Right forelimb (tissue), 1 donor: ENCODE results near the gene NHS.
A peak's percentile ranks its signal among the peaks of the same experiment; 100 is the strongest.
"Not testable (repeated sequence)": the region's sequence is repeated elsewhere in the genome, so short reads cannot be mapped to it uniquely, and the experiment has no call there.

Experiments used
- DNase-seq: peaks from one replicate; pipeline ENCODE4 v3.0.0-alpha.2; 2018

The NHS gene

DNA sequence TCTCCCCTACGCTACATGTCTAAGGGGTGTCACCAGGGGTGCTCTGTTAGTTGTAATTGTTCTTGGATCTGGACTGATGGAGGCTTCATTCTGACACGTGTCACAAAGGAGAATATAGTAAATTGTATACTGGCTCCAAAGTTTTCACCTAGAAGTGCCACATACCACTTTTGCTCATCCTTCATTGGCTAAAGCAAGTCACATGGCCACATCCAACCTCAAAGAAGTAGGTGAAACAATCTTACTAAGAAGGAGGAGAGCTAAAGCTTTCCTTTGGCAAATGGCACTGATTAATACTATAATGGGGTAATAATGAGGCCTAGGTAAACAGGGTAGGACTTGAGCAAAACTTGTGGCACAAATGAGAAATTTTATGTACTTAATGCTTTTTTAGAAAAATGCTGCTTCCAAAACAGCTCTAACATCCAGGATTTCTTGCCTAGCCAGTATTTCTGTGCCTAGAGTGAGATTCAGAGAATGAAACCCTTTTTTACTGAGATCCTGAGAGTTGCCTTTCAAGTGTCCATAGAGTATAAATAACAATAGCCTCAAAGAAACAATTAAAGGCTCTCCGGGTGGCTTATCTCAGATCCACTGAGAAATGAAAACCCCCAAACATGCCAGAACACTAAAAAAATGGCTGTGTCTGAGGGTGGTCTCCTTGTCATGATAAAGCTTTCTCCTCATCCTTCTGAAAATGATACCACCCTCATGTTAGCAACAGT lies 34.7 kb downstream of the NHS start:
- DNase-seq = no peak

DNA sequence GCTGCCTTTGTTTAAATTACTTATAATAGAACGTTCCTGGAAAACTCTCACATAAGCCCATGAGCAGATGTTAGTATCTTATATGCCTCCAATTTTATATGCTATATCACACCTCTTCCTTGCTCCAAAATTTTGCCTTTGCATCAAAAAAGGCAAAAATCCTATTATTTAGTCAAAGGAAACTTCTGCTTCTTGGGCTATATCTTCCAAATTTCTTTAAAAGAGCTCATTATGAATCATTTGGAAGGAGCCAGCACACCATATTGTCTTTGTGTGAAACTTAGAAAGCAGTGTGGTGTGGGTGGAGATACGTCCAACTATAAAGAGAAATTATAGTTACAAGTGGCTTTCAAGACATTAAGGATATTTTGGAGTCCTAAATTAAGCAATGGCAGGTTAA lies 35.7 kb downstream of the NHS start:
- no peak for DNase-seq

DNA sequence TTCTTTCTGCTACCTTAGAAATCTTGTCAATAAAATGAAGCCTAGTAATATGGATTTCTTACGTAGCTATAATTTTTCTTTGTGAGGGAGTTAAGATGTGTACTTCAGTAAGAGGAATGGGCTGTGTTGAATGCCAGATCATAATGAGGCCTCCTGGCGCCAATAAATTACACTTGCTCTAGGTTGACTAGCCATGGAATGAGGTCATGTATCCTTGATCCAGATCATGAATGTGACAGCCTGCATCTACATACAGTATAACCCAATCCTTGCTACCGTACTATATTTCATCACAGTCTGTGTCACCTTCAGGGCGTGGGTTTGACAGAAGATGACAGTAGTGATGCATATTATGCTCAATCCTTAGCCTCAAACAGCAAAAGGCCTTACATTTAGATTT lies 36.2 kb downstream of the NHS start:
- DNase-seq = no peak

DNA sequence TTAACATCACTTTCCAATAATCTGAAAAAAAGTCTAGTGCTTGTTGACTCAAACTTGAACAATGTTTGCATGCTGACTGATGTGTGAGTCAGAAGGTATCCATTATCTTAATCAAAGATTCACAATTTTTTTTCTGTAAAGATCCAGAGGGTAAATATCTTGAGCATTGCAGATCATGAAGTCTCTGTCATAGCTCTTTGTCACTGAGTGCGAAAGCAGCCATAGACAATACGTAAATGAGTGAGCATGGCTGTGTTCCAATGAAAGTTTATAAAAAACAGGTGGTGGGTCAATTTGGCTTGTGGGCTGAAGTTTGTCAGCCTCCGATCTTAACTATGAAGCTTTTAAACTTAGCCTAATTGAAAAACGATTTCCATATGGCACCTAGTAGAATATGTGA lies 37.7 kb downstream of the NHS start:
- DNase-seq = no peak

DNA sequence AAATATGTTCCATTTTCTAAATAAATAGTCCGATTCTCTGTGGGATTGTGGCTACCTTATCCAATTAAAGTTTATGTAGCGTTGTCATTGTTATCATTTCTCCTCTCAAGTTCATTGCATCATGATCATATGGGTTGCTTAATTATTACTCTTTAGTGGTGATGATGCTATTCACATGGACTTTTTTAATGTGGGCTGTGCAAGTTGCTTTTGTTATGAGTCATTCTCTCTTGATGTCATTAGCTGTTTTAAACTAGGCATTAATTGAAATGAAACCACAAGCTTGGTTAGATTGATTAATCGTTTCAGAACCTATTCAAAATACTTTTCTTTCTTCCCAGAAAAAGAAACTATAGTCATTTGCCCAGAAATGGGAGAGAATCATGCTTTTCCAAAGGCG lies 38.2 kb downstream of the NHS start:
- no peak for DNase-seq

DNA sequence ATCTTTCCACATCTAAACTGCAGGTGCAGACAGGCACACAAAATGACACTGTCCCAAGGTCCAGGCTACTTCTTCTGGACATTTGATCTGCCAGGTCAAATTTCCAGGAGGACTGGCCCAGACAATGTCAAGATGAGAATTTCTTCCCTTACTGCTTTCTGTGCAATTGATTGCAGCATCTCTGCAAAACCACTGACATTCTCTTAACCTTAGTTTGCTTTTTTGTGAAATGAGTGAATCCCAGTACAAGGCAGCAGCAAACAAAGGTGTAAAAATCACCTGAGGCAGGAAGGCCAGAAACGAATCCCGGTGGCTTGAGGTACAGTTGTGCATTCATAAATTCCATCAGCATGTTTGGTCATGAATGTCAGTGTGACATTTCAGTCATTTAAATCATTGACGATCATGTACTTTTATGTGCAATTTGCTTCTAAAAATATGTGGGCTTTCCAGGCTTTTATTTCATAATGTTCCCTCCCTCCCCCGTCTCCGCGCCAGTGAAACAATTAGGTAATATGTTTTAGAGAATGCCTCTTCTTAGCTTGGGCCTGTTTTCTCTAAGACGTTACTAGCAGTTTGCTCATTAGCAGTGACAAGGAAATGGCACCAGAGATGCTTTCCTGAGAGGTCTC lies 39.1 kb downstream of the NHS start:
- no peak for DNase-seq

DNA sequence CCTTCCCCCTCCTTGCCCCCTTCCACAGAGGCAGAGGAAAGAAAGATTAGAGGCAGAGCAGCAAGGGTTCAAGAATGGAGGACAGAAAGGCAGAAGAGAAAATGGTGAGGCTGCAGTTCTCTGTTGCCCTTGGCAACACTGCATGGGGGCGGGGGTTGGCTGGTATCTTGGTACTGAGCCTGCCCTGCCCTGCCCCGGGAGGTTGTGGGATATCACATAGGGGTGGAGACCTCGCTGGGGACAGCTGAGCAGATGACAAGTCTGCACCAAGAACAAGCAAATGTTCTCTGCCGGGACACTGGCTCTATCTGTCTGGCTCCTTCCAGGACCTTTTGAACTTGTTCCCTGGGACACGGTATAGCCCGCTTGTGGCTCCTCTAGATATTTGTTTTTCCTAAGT lies 39.8 kb downstream of the NHS start:
- DNase-seq = peak; percentile 42

DNA sequence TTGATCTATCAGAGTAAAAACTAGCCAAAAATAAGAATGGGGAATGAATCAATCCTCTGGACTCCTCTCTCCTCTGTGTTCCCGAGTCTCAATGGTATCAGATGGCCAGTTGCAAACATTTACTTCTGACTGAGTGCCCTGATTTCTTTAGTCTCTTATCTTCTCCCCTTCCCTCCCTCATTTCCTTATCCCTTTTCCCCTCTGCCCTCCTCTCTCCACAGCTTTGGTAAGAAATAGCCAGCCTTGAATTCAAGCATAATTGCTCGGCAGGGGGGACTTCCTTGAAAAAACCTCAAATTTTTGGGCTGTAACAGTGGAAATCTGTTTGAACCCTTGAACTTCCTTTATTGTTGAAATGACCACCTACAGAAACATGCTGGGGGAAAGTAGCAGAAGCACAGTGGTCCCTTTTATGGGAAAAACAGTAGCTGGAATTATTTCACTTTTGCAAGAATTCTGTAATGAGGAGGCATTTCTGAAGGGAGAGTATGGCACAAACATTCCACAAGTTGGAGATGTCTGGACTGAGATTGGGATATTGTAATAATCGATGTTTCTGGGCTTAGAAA lies 40.3 kb downstream of the NHS start:
- no peak for DNase-seq

DNA sequence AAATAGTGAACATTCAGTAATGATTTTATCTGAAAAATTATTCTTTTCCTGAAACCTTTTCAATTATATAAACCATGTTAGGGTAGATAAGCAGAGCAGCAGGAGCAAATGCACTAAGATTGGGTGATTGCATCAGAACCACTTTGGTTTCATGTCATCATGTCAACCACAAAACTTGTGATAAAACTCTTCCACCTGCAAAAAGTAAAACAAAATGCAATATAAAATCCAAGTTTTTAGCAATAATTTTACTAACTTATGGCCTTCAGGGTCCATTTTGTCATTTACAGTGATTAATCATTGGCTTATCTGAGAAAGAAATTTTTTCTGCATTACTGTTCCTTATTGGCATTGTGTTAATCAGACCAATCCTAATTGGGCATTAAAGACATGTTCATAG lies 42.4 kb downstream of the NHS start:
- no peak for DNase-seq

DNA sequence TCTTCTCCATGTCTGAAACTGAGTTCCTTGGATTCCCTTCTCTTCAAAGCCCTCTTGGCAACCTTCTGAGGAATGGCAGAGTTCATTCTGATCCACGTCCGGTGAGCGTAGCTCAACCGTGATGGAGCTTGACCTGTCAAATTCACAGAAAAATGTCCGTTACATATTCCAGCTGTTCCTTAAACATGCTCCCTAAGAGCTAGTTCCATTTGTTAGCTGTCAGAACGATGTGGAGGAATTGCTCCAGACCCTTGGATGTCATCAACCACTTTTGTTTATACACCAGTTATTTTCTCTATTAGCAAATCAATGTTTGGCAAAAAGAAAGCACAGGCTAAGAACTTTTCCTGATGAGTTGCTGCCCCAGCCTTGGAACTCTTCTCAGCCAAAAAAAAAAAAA lies 50.1 kb downstream of the NHS start:
- DNase-seq = no peak

DNA sequence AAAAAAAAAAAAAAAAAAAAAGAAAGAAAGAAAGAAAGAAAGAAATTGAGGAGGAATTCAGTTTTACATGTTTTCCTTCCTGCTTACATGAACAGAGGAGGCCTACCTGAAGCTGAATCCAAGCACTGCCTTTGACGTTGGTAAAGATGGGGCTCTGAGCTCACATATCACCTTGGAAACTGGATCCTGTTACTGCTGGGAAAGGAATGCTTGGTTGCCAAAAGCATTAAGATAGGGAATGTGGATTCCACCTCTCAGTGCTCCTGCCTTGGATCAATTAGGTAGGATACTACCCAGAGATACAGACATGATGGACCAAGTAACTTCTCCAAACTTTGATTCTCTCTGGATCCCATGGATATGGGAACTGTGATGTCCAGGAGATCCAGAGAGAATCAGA lies 50.6 kb downstream of the NHS start:
- no peak for DNase-seq

DNA sequence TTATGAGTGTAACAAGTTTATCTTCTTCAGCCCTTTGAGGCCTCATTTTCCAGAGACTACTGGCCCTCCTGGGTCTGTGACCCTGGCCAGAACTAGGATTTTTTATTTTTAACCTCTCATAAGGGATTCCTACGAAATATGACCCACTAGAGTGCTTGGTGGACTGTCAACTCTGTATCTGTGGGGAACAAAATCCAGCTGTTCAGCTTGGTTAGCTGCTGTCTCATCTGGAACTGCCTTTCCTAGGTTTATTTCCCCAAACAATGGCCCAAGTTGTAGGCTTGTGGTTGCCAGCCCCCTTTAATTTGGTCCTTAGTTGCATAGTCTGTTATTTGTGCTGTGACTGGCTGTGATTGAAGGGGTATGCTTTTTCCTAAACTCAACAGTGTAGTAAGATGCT lies 56.2 kb downstream of the NHS start:
- no peak for DNase-seq

DNA sequence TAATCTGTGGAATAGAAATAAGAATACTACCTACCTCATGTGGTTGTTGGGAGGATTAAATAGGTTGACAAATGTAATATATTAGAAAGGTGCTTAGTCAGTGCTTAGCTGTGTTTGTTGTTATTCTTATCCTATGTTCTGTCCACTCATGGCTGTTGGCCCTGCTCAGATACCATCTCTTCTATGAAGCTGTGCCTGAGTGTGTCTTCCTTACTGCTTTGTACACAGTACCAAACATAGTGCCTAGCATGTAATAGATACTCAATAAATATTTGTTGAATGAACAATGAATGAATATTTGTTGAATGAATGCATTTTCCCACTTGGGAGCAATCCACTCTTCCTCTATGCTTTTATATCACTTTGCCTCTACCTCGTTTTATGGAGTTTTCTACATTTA lies 57.2 kb downstream of the NHS start:
- no peak for DNase-seq

DNA sequence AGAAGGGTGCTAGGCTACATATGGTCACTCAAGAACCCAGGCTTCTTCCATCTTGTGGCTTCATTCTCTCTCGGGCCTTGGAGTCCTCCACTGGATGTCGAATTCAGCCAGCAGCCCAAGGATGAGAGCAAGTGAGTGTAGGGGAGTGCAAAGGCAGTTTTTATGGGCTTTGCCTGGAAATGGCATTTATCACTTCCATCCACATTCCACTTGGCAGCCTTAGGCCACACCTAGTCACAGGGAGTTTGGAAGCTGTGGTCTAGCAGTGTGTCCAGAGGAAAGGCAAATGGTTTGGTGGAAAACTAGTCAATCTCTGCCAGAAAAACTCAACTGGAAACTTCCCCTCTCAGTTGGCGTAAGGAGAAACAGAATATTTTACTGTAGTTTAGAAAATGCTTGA lies 59.0 kb downstream of the NHS start:
- DNase-seq = no peak

DNA sequence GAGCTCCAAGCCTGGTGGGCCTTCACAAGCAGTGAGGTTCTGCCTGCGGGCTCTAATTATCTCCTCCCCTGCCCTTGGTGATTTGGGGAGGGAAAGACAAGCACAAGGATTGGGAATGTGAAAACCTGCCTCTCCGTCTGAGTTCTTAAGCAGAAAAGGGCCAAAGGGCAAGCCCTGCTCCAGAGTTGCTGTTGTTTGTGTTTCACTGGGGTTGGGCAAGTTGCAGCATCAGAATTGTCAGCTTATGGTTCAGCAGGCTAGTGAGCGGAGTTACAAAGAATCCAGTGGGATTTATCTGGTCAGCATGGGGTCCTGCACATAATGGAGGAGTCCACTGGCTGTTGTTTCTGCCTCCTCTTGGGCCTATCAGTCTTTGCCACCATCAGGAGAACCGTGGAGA lies 60.5 kb downstream of the NHS start:
- no peak for DNase-seq

DNA sequence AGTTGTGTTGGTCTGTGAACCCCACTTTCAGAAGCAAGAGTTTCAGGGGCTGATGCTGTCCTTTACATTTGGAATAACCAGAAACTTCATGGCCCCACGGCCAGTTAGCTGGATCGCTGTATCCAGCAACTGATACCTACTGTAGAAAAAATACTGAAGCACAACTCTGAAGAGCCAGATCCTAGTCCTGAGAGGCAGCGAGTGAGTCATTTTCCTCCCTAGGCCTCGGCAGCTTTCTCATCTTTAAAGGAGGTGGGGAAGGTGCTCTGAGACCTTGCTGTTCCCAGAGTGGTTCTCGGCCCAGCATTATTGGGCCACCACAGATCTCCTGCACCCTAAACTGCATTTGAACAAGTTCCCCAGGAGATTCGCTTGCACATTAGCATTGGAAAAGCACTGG lies 63.2 kb downstream of the NHS start:
- DNase-seq = no peak

DNA sequence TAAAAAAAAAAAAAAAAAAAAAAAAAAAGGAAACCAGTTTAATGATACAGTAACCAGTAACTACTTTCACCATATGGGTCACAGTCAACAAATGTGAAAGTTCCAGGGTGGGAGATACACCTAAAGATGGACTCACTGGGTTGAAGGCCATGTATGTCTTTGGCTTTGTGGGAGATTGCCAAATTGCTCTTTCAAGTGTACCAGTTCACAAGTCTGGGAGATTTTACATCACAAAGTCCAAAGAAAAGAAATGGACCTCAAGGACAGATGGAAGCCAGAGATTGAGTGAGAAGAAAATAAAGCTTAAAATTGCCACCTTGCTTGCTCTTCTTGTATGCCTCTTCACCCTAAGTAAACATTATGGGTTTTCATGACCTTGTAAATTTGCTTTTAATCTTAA lies 65.3 kb downstream of the NHS start:
- no peak for DNase-seq

DNA sequence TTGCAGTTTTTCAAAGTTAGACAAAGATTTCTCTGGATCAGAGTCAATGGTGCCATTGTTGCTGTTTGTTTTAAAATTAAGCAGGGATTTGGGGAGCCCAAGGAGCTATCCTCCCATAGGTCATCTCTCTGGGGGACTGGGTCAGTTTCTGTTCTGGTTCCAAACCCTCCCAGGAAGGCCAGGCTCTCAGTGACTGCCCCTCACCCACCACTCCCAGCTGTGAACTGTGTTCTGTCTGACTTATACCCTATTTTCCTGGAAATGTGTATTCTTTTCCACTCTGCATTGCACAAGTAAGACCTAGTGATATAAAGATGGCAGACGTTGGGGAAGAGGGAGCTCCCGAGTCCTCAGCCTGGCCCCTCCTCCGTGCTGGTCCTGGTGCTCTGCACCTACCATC lies 65.8 kb downstream of the NHS start:
- DNase-seq = no peak

DNA sequence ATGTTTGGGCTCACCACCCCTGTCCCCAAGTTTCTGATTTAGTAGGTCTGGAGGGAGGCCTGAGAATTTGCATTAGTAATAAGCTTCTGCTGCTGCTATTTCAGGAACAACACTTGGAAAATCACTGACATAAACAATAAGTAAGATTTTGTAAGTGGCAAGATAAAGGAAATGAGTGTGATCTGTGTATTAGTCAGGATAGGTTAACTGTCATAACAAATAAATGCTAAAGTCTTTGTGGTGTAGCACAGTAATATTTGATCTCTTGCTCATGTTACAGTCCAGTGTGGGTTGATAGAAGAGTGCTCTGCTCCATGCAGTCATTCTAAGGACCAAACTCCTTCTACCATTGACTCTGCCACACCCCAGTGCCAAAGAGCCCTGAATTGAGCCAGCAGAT lies 67.0 kb downstream of the NHS start:
- DNase-seq = no peak

DNA sequence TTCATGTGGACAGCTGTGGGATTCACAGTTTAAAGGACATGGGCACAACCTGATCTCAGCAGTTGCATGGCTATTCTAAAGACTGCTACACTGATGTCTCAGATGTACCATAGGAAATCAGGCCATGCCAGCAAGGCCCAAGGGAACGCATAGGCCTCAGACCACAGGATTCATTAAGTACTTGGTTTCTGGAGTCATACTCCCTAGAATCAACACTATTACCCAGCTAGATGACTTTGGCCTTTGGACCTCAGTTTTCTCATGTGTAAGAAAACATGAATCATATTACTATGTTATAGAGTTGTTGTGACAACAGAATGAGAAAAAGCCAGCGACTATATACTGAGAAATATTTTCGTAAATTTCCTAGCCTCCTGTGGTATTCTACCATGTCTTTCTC lies 67.9 kb downstream of the NHS start:
- DNase-seq = no peak

DNA sequence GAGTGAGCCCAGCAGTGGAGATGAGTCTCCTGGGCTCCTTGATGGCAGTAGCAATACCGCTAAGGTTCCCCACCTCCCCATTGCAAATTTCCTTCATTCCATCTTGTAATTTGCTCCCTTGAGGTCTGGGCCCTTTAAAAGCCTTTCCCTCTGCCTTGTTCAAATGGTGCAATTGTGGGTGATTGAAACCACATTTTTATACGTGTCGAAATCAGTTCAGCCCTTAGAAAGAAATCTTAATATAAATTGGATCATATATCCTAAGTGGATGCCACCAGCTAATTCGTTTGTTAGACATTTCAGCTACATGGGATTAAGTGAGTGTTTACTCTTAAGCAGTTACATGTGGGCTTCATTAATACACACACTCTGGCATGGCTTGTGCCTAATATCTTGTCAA lies 68.6 kb downstream of the NHS start:
- DNase-seq = no peak

DNA sequence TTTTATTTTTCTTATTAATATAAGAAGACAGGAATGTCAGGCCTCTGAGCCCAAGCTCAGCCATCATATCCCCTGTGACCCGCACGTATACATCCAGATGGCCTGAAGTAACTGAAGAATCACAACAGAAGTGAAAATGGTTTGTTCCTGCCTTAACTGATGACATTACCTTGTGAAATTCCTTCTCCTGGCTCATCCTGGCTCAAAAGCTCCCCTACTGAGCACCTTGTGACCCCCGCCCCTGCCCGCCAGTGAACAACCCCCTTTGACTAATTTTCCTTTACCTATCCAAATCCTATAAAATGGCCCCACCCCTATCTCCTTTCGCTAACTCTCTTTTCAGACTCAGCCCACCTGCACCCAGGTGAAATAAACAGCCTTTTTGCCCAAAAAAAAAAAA lies 71.3 kb downstream of the NHS start:
- DNase-seq = not testable (repeated sequence)

DNA sequence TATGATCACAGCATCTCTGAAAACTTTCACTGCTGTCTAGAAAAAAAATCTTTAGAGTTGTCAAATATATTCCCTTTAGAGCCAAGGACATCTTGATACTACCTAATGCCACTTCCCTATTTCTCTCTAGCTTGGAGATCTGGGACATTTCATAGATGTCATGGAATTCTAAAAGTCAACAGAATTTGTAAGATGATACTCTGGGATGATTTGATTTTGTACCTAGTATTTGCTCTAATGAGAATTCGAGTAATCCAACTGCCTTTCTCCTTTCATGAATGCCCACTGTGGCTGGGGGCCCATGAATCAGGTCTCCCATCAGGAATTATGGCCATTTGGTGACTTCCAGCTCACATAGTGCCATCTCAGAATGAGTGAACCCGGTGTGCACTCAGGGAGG lies 73.2 kb downstream of the NHS start:
- no peak for DNase-seq

DNA sequence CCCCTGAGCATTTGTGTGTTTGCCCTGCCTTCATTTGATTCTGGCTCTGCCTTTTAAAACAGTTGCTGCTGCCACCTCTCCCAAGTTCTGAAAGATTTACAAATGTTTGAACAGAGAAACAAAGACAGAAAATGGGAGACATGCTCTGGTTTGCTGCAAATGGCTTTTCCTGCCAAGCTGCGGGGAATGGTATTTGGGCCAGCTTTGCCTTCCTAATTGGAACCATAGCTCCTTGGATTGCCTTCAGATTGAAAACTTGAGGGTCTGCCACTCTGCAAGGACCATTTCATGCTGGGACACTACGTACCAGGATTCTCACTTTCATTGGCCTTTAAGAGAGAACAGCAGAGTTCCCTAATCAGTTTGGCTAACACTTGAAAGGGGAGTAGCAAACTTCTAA lies 74.9 kb downstream of the NHS start:
- DNase-seq = no peak

DNA sequence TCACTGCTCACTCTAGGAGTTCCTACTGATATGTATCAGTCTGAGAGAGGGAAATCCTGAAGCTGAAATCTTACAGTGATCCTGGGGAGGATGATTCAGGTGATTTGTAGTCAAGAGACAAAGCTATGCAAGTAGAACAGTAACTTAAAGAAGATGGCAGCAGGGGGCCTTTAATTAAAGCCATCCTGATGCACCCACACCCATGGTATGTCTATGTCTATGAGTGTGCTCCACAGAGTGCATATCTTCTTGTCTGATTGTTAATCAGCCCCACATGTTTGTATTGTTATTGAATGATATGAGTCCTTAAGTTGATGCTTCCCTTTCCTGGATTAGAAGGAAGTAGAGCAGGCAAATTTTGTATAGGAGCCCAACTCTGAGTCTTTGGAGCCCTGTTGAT lies 78.8 kb downstream of the NHS start:
- no peak for DNase-seq
